GM15510 (cell line): ENCODE data around the gene NF2.

Experiments
- POLR2A ChIP-seq: IDR thresholded peaks from 3 replicates; pipeline ENCODE4 v1.6.1; 2011; ENCODE audit warnings: borderline replicate concordance; ENCODE audit not compliant: insufficient read length; ENCODE audit errors: extremely low read depth

Gene NF2

GRCh38 chr22:29603358-29604075 lies at the start of gene NF2:
Gene NF2 (plus strand): TSS chr22:29603633. CDS start chr22:29603999, 366 bp downstream.
- TF ChIP-seq POLR2A, result peak; percentile 75

GRCh38 chr22:29555065-29555644 lies 48.3 kb upstream of the NF2 start:
- TF ChIP-seq POLR2A, result no peak

GRCh38 chr22:29559030-29559429 lies 44.4 kb upstream of the NF2 start:
- TF ChIP-seq POLR2A, result no peak

GRCh38 chr22:29559853-29560252 lies 43.6 kb upstream of the NF2 start:
- TF ChIP-seq POLR2A, result no peak

DNA sequence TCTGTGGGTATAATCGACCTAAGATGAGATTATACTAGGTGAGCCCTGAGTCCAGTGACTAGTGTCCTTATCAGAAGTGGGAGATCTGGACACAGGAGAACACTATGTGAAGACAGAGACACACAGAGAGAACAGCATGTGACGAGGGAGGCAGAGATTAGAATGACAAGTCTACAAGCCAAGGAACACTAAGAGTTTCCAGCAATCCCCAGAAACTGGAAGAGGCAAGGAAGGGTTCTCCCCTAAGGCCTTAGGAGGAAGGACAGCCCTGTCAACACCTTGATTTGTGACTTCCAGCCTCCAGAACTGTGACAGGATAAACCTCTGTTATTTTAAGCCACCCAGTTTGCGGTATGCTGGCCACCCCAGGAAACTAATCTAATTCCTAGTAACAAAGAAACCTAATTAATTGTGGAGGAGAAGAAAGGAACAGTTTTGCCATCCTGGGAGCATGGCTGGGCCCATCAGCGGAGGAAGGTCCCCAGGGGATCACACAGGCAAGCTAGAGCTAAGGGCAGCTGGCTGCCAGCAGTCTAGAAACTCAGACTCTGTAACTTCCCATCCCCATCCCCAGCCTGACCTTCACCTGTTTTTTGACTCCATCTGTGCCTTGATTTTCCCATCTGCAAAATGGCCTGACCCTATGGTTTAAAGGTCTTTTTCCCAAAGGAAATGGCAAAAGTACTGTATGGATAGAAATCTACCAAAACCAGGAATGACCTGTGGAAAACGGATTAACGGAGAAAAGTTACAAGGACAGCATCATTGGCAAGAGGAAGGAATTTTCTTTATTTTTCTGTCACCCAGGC lies 39.6 kb upstream of the NF2 start:
- no peak for TF ChIP-seq POLR2A

GRCh38 chr22:29567338-29567737 lies 36.1 kb upstream of the NF2 start:
- TF ChIP-seq POLR2A, result no peak

GRCh38 chr22:29569011-29569678 lies 34.3 kb upstream of the NF2 start:
- TF ChIP-seq POLR2A, result no peak

- TF ChIP-seq POLR2A, result no peak
These were observed 33.0 kb upstream of the NF2 start for GRCh38 chr22:29570456-29570855.

- no peak for TF ChIP-seq POLR2A
These were observed 32.4 kb upstream of the NF2 start for GRCh38 chr22:29570912-29571549.

GRCh38 chr22:29574762-29575450 lies 28.5 kb upstream of the NF2 start:
- TF ChIP-seq POLR2A, result no peak

DNA sequence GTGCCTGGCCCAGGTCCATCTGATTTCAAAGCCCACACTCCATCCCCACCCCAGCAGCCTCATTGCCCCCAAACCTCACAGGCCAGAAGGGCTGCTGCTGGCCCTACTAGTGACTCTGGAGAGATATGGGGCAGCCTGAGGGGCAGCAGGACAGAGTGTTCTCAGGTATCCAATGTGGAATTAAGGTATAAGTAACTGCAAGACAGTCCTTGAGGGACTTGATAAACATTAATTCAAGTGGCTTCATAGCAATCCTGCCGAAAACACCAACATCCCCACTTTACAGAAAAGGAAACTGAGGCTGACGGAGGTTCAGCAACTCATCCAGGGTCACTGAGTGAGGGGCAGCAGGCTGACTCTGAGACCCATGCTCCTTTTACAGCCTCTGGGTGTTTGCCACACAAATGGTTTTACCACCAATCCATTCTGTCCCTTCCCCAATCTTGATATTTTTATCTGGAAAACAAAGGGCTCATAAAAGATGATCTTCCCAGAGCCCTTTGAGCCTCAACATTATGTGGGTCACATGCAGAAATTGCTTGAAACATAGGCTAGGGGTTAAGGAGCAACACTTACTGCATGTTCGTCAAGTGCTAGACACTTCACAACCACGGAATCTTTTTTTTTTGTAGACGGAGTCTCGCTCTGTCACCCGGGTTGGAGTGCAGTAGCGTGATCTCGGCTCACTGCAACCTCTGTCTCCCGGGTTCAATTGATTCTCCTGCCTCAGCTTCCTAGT lies 24.8 kb upstream of the NF2 start:
- no peak for TF ChIP-seq POLR2A

DNA sequence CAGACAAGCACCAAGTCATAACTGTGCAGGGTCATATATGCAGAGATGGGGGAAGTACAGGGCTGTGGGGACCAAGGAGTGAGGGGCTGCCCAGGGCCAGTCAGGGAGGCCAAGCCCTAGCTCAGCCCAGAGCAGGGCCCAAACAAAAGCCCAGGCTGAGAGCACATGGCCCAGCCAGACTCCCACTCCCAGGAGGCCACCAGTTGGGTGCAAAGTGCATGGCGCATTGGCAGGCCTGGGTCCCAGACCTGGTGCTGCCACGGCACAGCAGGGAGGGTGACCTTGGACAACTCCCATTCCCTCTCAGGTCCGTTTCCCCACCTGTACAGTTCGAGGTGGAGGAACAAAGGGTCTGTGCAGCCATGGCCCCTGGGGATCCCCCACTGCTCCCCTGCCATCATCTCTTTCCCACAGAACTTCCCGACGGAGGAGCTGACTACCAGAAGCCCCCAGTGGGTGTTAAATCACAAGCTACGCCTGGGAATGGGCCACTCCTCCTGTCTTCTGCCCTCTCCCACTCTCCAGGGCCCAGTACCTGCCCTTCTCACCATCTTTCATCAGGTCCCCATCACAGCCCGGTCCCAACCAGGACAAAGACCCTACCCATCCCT lies 23.1 kb upstream of the NF2 start:
- no peak for TF ChIP-seq POLR2A

- no peak for TF ChIP-seq POLR2A
These were observed 21.6 kb upstream of the NF2 start for GRCh38 chr22:29581799-29582198.

DNA sequence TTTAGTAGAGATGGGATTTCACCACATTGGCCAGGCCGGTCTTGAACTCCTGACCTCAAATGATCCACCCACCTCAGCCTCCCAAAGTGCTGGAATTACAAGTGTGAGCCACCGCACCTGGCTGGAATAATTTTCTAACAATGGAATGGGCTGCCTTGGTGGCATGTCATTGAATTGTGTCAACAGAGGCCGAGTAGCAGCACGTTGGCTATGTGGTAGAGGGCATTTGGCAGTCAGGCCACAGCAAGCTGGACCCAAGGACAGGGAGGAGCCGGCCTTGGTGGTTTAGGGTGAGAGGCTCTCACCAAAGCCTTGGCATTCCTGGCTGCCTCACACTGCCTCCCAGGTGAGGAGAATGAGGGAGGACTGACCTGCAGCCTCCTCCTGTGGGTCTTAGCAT lies 18.5 kb upstream of the NF2 start:
- no peak for TF ChIP-seq POLR2A
